ENCODE measurements around the gene TMEM266.
A peak's percentile ranks its signal among the peaks of the same experiment; 100 is the strongest.

The TMEM266 gene

GRCh38 chr15:76209942-76210341 lies 150.2 kb downstream of the TMEM266 start:
- H3K27me3 ChIP-seq (ENCODE audit: control insufficient read depth in 1 of 2, insufficient read depth in 1 of 2, low read length in 2 of 2): no peaks in the 10 kb centered on the region
- H3K4me2 ChIP-seq (ENCODE audit: low read length, poor library complexity, severe bottlenecking): no peak overlapping the region
- no peaks in the 10 kb centered on the region for H3K9me3 ChIP-seq (ENCODE audit: control insufficient read depth, low read length)
- no peak overlapping the region for H2AFZ ChIP-seq (ENCODE audit: low read depth, low read length)
- no peak overlapping the region for H3K4me3 ChIP-seq (ENCODE audit: insufficient read depth in 1 of 2, low read depth in 1 of 2, low read length in 2 of 2)
- no peak overlapping the region for H4K91ac ChIP-seq (ENCODE audit: low read length)
- WGBS: 85% methylated on average over 3 of the region's 3 CpGs
- no peak overlapping the region for H3K23ac ChIP-seq (ENCODE audit: low read length in 2 of 2)
- H3K4me1 ChIP-seq (ENCODE audit: control insufficient read depth, insufficient read depth, low read depth, low read length): peaks cover 3% of the 10 kb centered on the region
- no peak overlapping the region for H3K4ac ChIP-seq (ENCODE audit: low read depth in 1 of 2, low read length in 2 of 2)
- H3K79me1 ChIP-seq (replicated peaks; ENCODE audit: low read length, poor library complexity, severe bottlenecking): peaks cover 6% of the 10 kb centered on the region
- H3K18ac ChIP-seq (ENCODE audit: low read depth in 1 of 2, low read length in 2 of 2): no peak overlapping the region
- no peak overlapping the region for H2BK12ac ChIP-seq (ENCODE audit: low read length in 2 of 2)
- no peak overlapping the region for H2AK5ac ChIP-seq (ENCODE audit: low read length, severe bottlenecking)
- H2BK5ac ChIP-seq (ENCODE audit: low read depth, low read length, poor library complexity, severe bottlenecking): no peak overlapping the region
- H3K9ac ChIP-seq (ENCODE audit: low read length): no peak overlapping the region
- H3K36me3 ChIP-seq (ENCODE audit: control insufficient read depth in 1 of 2, insufficient read depth in 2 of 2, low read depth in 1 of 2, low read length in 2 of 2): peaks cover 57 to 60% of the 10 kb centered on the region in 2 experiments
- no peak overlapping the region for H3K27ac ChIP-seq (ENCODE audit: low read length, poor library complexity, severe bottlenecking)
- no peak overlapping the region for H3K14ac ChIP-seq (ENCODE audit: low read length in 2 of 2)
- no peak overlapping the region for H2BK15ac ChIP-seq (ENCODE audit: low read depth, poor library complexity, severe bottlenecking)
- no peak overlapping the region for H4K8ac ChIP-seq (ENCODE audit: low read length)
- no peak for DNase-seq
- H2BK120ac ChIP-seq (ENCODE audit: low read depth, low read length): no peak overlapping the region

DNA sequence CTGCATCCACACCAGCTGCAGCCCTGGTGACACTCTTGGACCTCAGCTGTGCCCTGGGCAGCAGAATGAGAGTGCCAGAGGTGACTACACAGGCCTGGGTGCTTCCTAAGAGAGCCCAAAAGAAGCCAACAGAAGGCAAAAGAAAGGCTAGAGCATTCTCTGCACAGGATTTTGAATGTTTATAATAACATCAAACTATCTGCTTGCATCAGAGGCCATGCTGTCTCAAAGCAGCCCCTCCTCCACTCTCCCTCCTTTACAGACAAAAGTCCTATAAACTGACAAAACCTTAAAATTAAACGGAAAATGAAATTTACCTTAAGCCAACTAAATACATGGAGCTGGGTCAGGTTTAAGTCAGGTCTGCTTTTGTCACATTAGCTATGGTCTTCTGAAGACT lies 155.8 kb downstream of the TMEM266 start:
- no peak overlapping the region for H3K23ac ChIP-seq (ENCODE audit: low read length in 2 of 2)
- H3K4ac ChIP-seq (ENCODE audit: low read depth in 1 of 2, low read length in 2 of 2): peak overlapping the region in 1 of 2 experiments; percentile 57
- H3K14ac ChIP-seq (ENCODE audit: low read length in 2 of 2): peak overlapping the region in 1 of 2 experiments; percentile 13
- no peak overlapping the region for H2BK15ac ChIP-seq (ENCODE audit: low read depth, poor library complexity, severe bottlenecking)
- peaks cover 4% of the 10 kb centered on the region for H3K79me1 ChIP-seq (replicated peaks; ENCODE audit: low read length, poor library complexity, severe bottlenecking)
- no peak overlapping the region for H2BK120ac ChIP-seq (ENCODE audit: low read depth, low read length)
- WGBS: 100% methylated on average over 1 of the region's 1 CpG
- H2BK12ac ChIP-seq (ENCODE audit: low read length in 2 of 2): no peak overlapping the region
- no peak overlapping the region for H2BK5ac ChIP-seq (ENCODE audit: low read depth, low read length, poor library complexity, severe bottlenecking)
- no peak overlapping the region for H4K8ac ChIP-seq (ENCODE audit: low read length)
- H3K9me3 ChIP-seq (ENCODE audit: control insufficient read depth, low read length): no peaks in the 10 kb centered on the region
- no peak overlapping the region for H3K9ac ChIP-seq (ENCODE audit: low read length)
- H3K27ac ChIP-seq (ENCODE audit: low read length, poor library complexity, severe bottlenecking): no peak overlapping the region
- H2AFZ ChIP-seq (ENCODE audit: low read depth, low read length): no peak overlapping the region
- no peak overlapping the region for H3K4me2 ChIP-seq (ENCODE audit: low read length, poor library complexity, severe bottlenecking)
- peaks cover 10% of the 10 kb centered on the region for H3K4me1 ChIP-seq (ENCODE audit: control insufficient read depth, insufficient read depth, low read depth, low read length)
- H3K4me3 ChIP-seq (ENCODE audit: insufficient read depth in 1 of 2, low read depth in 1 of 2, low read length in 2 of 2): no peak overlapping the region
- no peak overlapping the region for H3K18ac ChIP-seq (ENCODE audit: low read depth in 1 of 2, low read length in 2 of 2)
- H4K91ac ChIP-seq (ENCODE audit: low read length): peak overlapping the region; percentile 47
- peaks cover 32 to 62% of the 10 kb centered on the region in 2 experiments for H3K36me3 ChIP-seq (ENCODE audit: control insufficient read depth in 1 of 2, insufficient read depth in 2 of 2, low read depth in 1 of 2, low read length in 2 of 2)
- H3K27me3 ChIP-seq (ENCODE audit: control insufficient read depth in 1 of 2, insufficient read depth in 1 of 2, low read length in 2 of 2): no peaks in the 10 kb centered on the region
- H2AK5ac ChIP-seq (ENCODE audit: low read length, severe bottlenecking): no peak overlapping the region
- DNase-seq: no peak

- Histone ChIP-seq H3K27ac (ENCODE audit: low read length, poor library complexity, severe bottlenecking) (peak overlapping the region; percentile 37), H4K91ac (ENCODE audit: low read length) (no peak overlapping the region), H3K79me1 (replicated peaks; ENCODE audit: low read length, poor library complexity, severe bottlenecking) (peaks cover 4% of the 10 kb centered on the region), H3K9ac (ENCODE audit: low read length) (no peak overlapping the region), H3K4me1 (ENCODE audit: control insufficient read depth, insufficient read depth, low read depth, low read length) (peaks cover 10% of the 10 kb centered on the region), H3K4me2 (ENCODE audit: low read length, poor library complexity, severe bottlenecking) (no peak overlapping the region), H2BK5ac (ENCODE audit: low read depth, low read length, poor library complexity, severe bottlenecking) (no peak overlapping the region), H4K8ac (ENCODE audit: low read length) (no peak overlapping the region), H3K36me3 (ENCODE audit: control insufficient read depth in 1 of 2, insufficient read depth in 2 of 2, low read depth in 1 of 2, low read length in 2 of 2) (peaks cover 23 to 46% of the 10 kb centered on the region in 2 experiments), H3K14ac (ENCODE audit: low read length in 2 of 2) (no peak overlapping the region), H3K4me3 (ENCODE audit: insufficient read depth in 1 of 2, low read depth in 1 of 2, low read length in 2 of 2) (no peak overlapping the region), H2AK5ac (ENCODE audit: low read length, severe bottlenecking) (no peak overlapping the region), H3K4ac (ENCODE audit: low read depth in 1 of 2, low read length in 2 of 2) (no peak overlapping the region), H3K23ac (ENCODE audit: low read length in 2 of 2) (no peak overlapping the region), H2BK120ac (ENCODE audit: low read depth, low read length) (no peak overlapping the region), H3K18ac (ENCODE audit: low read depth in 1 of 2, low read length in 2 of 2) (no peak overlapping the region), H2BK12ac (ENCODE audit: low read length in 2 of 2) (no peak overlapping the region), H3K27me3 (ENCODE audit: control insufficient read depth in 1 of 2, insufficient read depth in 1 of 2, low read length in 2 of 2) (no peaks in the 10 kb centered on the region), H3K9me3 (ENCODE audit: control insufficient read depth, low read length) (no peaks in the 10 kb centered on the region), H2BK15ac (ENCODE audit: low read depth, poor library complexity, severe bottlenecking) (no peak overlapping the region), H2AFZ (ENCODE audit: low read depth, low read length) (no peak overlapping the region)
- 90% methylated on average over 6 of the region's 7 CpGs for WGBS
- DNase-seq: peak; percentile 22
Measured at GRCh38 chr15:76217029-76217881, 157.5 kb downstream of the TMEM266 start.

GRCh38 chr15:76217882-76218217 lies 158.1 kb downstream of the TMEM266 start:
- no peak overlapping the region for H3K27ac ChIP-seq (ENCODE audit: low read length, poor library complexity, severe bottlenecking)
- no peak overlapping the region for H2BK15ac ChIP-seq (ENCODE audit: low read depth, poor library complexity, severe bottlenecking)
- no peaks in the 10 kb centered on the region for H3K27me3 ChIP-seq (ENCODE audit: control insufficient read depth in 1 of 2, insufficient read depth in 1 of 2, low read length in 2 of 2)
- H2BK12ac ChIP-seq (ENCODE audit: low read length in 2 of 2): no peak overlapping the region
- H2AK5ac ChIP-seq (ENCODE audit: low read length, severe bottlenecking): no peak overlapping the region
- DNase-seq: no peak
- peaks cover 10% of the 10 kb centered on the region for H3K4me1 ChIP-seq (ENCODE audit: control insufficient read depth, insufficient read depth, low read depth, low read length)
- no peak overlapping the region for H3K4me2 ChIP-seq (ENCODE audit: low read length, poor library complexity, severe bottlenecking)
- no peak overlapping the region for H3K14ac ChIP-seq (ENCODE audit: low read length in 2 of 2)
- no peak overlapping the region for H3K18ac ChIP-seq (ENCODE audit: low read depth in 1 of 2, low read length in 2 of 2)
- H3K4me3 ChIP-seq (ENCODE audit: insufficient read depth in 1 of 2, low read depth in 1 of 2, low read length in 2 of 2): no peak overlapping the region
- H3K79me1 ChIP-seq (replicated peaks; ENCODE audit: low read length, poor library complexity, severe bottlenecking): peaks cover 4% of the 10 kb centered on the region
- no peaks in the 10 kb centered on the region for H3K9me3 ChIP-seq (ENCODE audit: control insufficient read depth, low read length)
- H3K36me3 ChIP-seq (ENCODE audit: control insufficient read depth in 1 of 2, insufficient read depth in 2 of 2, low read depth in 1 of 2, low read length in 2 of 2): peaks cover 23 to 43% of the 10 kb centered on the region in 2 experiments
- no peak overlapping the region for H3K23ac ChIP-seq (ENCODE audit: low read length in 2 of 2)
- H2BK5ac ChIP-seq (ENCODE audit: low read depth, low read length, poor library complexity, severe bottlenecking): no peak overlapping the region
- no peak overlapping the region for H2AFZ ChIP-seq (ENCODE audit: low read depth, low read length)
- no peak overlapping the region for H4K91ac ChIP-seq (ENCODE audit: low read length)
- H4K8ac ChIP-seq (ENCODE audit: low read length): no peak overlapping the region
- H3K9ac ChIP-seq (ENCODE audit: low read length): no peak overlapping the region
- WGBS: 95% methylated on average over 3 of the region's 5 CpGs
- H3K4ac ChIP-seq (ENCODE audit: low read depth in 1 of 2, low read length in 2 of 2): no peak overlapping the region
- H2BK120ac ChIP-seq (ENCODE audit: low read depth, low read length): no peak overlapping the region

Measured in mesenchymal stem cell (in vitro differentiated cells and primary cell).